Globus pallidus (tissue), 1 donor: ENCODE results near the gene LMCD1.

ENCODE experiments used
- DNase-seq: peaks from one replicate; pipeline ENCODE4 v3.0.0-alpha.2; 2015; ENCODE audit warnings: low spot score

LMCD1 gene

DNA sequence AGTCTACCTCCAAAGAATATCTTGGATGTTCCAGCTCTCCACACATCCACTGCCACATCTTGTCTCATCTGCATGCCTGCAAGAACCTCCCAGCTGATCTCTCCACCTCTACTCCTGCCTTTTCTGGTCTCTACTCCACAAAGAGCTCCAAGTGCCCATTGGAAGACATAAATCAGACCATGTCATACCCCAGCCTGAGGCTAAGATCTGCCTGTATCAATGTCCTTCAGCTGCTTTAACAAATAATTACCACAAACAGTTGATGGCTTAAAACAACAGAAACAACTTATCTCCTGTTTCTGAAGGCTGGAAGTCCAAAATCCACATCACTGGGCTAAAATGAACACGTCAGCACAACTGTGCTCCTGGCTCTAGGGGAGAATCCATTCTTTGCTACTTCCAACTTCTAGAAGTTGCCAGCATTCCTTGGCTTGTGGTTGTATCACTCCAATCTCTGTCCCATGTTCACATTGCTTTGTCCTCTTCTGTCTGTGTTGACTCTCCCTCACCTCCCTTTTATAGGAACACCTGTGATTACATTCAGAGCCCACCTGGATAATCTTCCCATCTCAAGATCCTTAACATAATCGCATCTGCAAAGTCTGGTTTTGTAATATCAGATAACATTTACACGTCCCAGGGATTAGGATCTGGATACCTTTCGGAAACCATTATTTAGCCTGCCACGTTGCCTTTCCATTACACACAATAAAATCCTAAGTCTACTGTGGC lies 17.0 kb upstream of the LMCD1 start:
- no peak for DNase-seq

DNA sequence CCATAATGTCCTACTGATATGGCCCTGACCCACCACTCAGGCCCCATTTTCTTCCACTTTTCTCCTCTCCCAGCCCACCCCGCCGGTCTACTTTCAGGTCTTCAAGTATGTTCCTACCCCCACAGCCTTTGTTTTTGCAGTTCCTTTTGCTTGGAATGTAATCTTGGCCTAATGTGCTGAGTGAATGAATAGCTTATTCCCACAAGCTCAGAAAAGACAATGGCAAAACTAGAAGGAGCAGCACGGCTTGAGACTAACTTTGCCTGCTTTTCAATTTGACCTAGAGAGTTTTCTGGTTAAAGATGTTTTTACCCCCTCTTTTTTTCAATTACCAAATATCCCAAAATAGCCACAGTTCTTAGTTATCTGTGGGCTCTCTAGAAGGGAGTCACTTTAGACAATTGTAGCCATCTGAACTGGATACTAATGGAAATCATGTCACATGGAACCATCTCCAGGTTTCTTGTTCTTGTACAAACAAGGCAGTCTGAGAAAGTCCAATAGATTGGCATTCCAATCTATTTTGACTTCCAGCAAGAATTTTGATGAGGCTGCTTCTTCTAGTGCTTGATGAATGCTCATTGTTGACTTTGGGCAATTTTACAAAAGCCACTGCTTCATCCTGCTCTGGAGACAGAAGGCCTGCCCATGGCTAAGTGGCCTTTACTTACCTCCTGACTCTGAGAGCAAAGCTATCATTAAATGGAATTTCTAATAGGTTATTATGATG lies 16.3 kb upstream of the LMCD1 start:
- DNase-seq: no peak

DNA sequence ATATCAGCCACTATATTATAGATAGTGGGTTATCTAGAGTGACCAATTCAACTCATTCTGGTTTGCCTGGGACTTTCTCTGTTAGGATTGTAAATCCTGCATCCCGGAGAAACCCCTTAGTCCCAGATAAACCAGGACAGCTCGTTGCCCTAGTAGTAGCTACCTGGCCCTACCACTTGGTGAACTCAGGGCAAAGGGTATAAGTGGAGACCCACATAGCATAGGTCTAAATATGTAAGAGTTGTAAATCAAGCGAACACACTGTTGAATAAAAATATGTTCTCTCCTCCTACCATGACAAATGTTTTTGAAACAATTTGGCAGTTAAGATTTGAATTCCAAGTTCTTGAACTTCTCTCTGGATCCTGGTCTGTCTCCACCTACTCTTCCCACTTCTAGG lies 15.7 kb upstream of the LMCD1 start:
- no peak for DNase-seq

DNA sequence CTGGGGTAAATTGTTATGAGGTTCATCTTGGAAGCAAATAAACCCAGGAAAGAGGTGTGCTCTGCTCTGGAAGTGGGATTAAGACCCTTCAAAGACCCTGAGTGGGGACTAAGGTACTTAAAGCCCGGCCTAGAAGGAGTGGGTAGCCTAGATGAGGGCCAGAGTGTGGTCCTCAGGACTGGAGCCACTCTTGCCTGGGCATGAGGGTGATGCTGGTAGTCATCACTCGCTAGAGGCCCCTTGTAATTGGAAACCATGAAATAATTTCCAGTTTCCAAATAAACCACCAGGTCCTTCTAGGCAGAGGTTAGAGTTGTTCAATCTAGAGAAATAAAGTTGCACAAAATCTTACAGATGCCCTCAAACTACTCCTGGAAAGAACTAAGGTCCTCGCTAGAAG lies 15.2 kb upstream of the LMCD1 start:
- DNase-seq: no peak

- DNase-seq: no peak
Measured at GRCh38 chr3:8486936-8487335, 14.7 kb upstream of the LMCD1 start.

DNA sequence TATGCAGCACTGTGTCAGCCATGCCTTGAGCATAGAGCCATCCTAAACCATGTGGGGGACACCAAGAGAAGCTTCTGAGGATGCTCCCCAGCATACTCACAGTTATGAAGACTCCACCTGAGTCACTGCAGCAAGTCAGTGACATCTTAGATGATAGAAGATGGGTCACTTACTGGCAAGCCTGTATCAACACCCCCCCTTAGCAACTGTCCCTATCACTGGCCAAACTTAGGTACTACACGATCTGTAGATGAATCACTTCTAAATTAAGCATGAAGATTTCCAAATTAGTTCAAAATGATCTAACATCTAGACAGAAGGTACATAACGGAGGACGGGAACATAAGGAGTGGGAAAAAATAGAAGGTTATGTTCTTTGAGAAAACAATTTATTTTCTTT lies 13.2 kb upstream of the LMCD1 start:
- no peak for DNase-seq

GRCh38 chr3:8488877-8489276 lies 12.7 kb upstream of the LMCD1 start:
- DNase-seq: no peak

GRCh38 chr3:8489278-8489792 lies 12.3 kb upstream of the LMCD1 start:
- no peak for DNase-seq

GRCh38 chr3:8490079-8490552 lies 11.5 kb upstream of the LMCD1 start:
- DNase-seq: no peak

GRCh38 chr3:8491271-8492144 lies 10.1 kb upstream of the LMCD1 start:
- DNase-seq: no peak

DNA sequence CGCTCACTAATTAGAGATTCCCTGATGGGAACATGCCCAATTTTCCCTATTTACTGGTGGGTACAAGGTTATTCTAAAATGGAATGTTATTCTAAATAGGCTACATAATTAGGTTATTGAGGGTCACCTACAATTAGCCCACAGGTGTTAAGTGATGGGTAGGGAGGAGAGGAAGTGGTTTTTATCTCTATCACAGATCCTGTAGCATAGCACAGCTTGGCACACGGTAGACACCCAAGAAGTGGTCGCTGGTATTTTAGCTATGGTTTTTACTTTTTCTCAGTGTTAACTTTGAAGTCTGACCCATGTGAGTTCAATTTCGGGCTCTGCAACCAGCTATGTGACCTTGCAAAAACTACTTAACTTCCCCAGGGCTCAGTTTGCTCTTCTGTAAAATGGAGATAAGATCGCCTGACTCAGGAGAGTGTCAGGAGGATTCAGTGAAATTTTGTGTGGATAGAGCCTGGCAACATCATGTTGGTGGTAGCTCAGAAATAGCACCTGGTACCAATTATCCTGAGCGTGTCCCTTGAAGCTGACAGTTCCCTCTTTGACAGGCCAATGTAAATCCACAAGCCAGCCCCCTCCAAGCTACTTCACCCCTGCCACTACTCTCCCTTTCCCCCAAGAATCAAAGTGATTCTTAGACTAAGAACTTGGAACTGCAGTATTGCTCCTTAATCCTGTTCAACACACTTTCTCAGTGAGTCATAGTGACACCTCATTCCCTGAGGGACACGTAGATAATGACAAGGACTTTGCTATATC lies 8.7 kb upstream of the LMCD1 start:
- no peak for DNase-seq

DNA sequence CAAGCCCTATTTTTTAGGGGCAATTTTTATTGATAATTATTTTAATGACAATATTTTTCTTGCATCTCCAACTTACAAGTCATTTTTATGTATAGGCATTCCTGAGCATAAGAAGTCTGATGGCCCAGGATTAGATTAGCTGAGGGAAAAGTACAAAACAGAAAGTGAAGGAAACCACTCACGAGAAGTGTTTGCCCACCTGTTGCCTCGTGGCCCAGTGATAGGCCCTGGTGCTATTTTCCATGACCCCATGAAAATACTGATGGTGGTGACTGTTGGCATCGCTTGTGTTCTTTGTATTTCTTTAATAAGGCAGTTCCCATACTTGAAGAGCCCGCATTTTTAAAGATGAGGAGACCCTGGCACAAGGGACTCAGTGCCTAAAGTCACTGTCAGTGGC lies 7.9 kb upstream of the LMCD1 start:
- no peak for DNase-seq

- DNase-seq: no peak
Measured at GRCh38 chr3:8494327-8494726, 7.3 kb upstream of the LMCD1 start.

DNA sequence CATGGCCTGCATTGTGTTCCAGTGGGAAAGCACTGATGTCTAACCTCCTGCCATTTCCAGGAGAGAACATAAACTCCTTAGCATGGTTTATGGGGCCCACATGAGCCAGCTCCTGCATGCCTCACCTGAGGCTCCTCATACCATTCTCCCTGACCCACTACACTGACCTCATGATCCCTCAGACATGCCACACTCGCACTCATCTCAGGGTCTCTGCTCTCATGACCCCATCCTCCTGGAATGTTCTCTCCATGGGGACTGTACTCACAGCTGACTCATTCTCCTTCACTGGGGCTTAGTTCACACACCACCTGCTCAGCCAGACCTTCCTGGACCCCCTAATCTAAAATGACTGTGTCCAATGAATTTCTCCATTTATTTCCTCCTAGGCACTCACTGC lies 4.0 kb upstream of the LMCD1 start:
- no peak for DNase-seq

- DNase-seq: peak; percentile 97
Measured at GRCh38 chr3:8499181-8499611, 2.4 kb upstream of the LMCD1 start.

DNA sequence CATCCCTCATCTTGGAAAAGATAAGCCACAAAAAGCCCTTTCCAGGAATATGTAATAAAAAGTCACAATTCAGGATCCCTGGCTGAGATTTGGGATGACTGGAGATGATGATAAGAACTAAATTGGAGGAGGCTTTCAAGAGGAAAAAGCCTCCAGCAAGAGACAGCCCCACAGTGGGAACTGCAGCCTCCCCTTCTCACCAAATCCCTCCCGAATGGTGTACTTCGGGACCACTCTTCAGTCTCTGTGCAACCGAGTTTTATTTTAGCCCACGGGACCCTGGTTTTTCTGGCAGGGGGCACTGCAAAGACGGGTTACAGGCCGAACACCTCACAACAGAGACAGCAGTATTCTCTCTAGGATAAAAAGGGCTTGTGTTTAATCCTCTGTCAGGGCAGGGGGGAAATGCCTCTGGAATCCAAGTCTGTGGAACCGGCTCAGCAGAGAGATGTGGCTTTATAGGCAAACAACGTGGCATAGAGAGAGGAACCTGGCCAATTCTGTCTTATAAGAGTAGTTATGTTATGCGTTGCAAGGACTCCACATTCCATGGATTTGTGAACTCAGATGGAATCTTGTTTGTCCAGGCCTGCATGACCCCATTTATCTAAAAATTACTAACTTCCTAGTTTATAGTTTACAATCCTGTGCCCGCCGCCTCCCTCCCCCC lies 1.2 kb upstream of the LMCD1 start:
- peak; percentile 88 for DNase-seq

GRCh38 chr3:8500989-8501370 lies 643 bp upstream of the LMCD1 start:
- DNase-seq: peak; percentile 47

GRCh38 chr3:8503461-8503860 lies 1.8 kb downstream of the LMCD1 start:
- no peak for DNase-seq

GRCh38 chr3:8503871-8504610 lies 2.4 kb downstream of the LMCD1 start:
- no peak for DNase-seq

DNA sequence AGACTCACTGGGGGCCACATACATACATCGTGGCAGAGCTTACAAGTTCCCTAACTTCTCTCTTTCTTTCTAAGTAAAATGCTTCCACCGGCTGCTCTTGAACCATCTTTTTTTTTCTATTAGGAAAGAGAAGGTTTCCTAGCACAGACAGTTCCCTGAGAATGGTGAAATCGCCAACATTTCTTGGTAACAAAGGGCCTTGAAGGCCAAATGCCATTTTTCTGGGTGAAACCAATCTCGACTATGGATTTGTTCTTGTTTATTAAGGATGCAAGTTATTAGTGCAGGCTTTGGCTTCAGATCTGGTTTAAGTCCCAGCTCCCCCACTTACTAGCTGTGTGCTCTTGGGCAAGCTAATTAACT lies 3.0 kb downstream of the LMCD1 start:
- no peak for DNase-seq
